C4-2B (cell line): Measurements from ENCODE around the gene USP15.

ENCODE experiments used
- H3K27ac ChIP-seq: fragments of 450-650 bp; 2 replicates; pipeline ENCODE4 v1.5.1; 2017
- CTCF ChIP-seq: fragments of 450-650 bp; conservative IDR thresholded peaks from 2 replicates; pipeline ENCODE4 v1.5.1; 2017; ENCODE audit warnings: mild to moderate bottlenecking
- ZFX ChIP-seq: fragments of 450-650 bp; IDR thresholded peaks from 2 replicates; pipeline ENCODE4 v1.6.1; 2017

Gene USP15

DNA sequence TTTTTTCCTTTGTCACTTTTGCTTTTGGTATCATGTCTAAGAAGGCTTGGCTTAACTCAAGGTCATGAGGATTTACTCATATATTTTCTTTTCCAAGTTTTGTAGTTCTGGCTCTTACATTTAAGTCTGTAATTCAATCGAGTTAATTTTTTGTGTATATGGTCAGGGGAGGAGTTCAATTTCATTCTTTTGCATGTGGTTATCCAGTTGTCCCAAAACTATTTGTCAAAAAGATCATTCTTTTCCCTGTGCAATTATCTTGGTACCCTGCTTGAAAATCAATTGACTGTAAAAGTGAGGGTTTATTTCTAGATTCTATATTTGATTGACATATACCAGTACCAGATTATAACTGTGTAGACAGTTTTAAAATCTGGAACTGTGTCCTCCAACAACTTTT, 10.2 kb downstream of the USP15 start:
- H3K27ac ChIP-seq: no peak overlapping the region
- TF ChIP-seq CTCF (no peak), ZFX (no peak)

- no peak for TF ChIP-seq ZFX
- TF ChIP-seq CTCF: no peak
- no peak overlapping the region for H3K27ac ChIP-seq
Measured at GRCh38 chr12:62270872-62271271, 10.7 kb downstream of the USP15 start.

- TF ChIP-seq CTCF: no peak
- no peak overlapping the region for H3K27ac ChIP-seq
Measured at GRCh38 chr12:62272936-62273552, 12.8 kb downstream of the USP15 start.

GRCh38 chr12:62273724-62274380, 13.6 kb downstream of the USP15 start:
- TF ChIP-seq ZFX (no peak), CTCF (no peak)
- H3K27ac ChIP-seq: no peak overlapping the region

DNA sequence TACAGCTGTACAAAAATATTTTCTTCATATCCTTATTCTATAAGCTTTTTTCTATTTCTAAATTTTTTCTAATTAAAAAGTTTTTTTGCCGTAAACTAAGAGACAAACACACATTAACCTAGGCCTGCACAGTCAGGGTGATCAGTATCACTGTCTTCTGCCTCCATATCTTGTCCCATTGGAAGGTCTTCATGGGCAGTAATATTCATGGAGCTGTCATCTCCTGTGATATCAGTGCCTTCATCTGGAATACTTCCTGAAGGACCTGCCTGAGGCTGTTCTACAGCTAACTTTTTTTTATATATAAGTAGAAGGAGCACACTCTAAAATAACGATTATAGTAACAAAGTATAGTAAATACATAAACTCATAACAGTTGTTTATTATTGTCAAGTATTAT, 17.8 kb downstream of the USP15 start:
- no peak overlapping the region for H3K27ac ChIP-seq
- TF ChIP-seq ZFX: no peak
- TF ChIP-seq CTCF: no peak

DNA sequence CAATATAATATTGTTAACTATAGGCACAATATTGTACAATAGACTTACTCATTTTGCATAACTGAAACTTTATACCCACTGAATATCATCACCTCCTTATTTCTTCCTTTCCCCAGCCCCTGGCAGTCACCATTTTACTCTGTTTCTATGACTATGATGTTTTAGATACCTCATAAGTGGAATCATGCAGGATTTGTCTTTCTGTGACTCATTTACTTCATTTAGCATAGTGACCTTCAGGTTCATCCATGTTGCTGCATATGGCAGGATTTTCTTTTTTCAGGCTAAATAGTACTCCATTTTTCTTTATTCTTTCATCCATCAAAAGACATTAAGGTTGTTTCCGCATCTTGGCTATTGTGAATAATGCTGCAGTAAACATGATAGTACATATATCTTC, 18.9 kb downstream of the USP15 start:
- no peak for TF ChIP-seq CTCF
- TF ChIP-seq ZFX: no peak

DNA sequence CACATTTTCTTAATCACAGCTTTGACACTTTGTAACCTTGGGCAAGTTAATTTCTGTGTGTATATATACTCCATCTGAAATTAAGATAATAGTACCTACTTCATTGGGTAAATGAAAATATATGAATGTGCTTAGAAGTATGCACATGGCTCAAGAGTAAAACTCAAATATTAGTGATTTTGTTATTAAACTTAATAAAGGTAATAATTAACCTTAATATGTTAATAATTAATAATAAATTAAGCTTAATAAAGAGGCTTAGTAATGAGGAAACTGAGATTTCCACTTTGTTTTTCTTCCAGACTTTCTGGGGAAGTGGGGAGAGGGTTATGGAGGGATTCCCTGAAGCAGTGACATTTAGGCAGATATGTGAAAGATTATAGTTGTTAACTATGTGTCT, 19.8 kb downstream of the USP15 start:
- TF ChIP-seq ZFX: no peak
- TF ChIP-seq CTCF: no peak
- H3K27ac ChIP-seq: no peak overlapping the region

More for the DNA sequence above, 18.9 kb downstream of the USP15 start:
- H3K27ac ChIP-seq: no peak overlapping the region
